CD4-positive, CD25-positive, alpha-beta regulatory T cell (primary cell): ENCODE measurements around the gene CCSAP. TPM values are rescaled to one million over a fixed set of nuclear protein-coding genes. Genes with fewer than 3 reads are reported as not detected.
A peak's percentile ranks its signal among the peaks of the same experiment; 100 is the strongest.
"Not testable (repeated sequence)": the region's sequence is repeated elsewhere in the genome, so short reads cannot be mapped to it uniquely, and the experiment has no call there.

ENCODE experiments used
- ATAC-seq, 2 donors: fragments of 150-1000 bp; cut with Tn5 transposase; one replicate each; pipeline ENCODE4 v1.10.0; 2021; ENCODE audit warnings: low read depth in 2 of 2, moderate number of reproducible peaks in 2 of 2, moderate library complexity in 1 of 2
- DNase-seq, 3 donors: peaks; one replicate each; pipeline versions ENCODE4 v3.0.0 to v3.0.0-alpha.2; 2012 to 2022; ENCODE audit warnings: mixed read lengths in 1 of 3
- H3K27ac ChIP-seq: one replicate; pipeline ENCODE4 v1.7.0; 2013; ENCODE audit warnings: mild to moderate bottlenecking, low read length; ENCODE audit not compliant: insufficient read depth, poor library complexity, severe bottlenecking
- H3K27me3 ChIP-seq: one replicate; pipeline ENCODE4 v1.7.0; 2013; ENCODE audit warnings: low read length; ENCODE audit not compliant: control insufficient read depth, insufficient read depth
- H3K36me3 ChIP-seq: one replicate; pipeline ENCODE4 v1.7.0; 2013; ENCODE audit warnings: mild to moderate bottlenecking, low read length, moderate library complexity; ENCODE audit not compliant: control insufficient read depth, insufficient read depth
- H3K4me1 ChIP-seq: 2 replicates; pipeline ENCODE4 v1.7.0; 2013; ENCODE audit warnings: mild to moderate bottlenecking, low read length; ENCODE audit not compliant: insufficient read depth, control insufficient read depth, poor library complexity, severe bottlenecking
- H3K4me3 ChIP-seq: one replicate; pipeline ENCODE4 v1.7.0; 2013; ENCODE audit warnings: low read depth, mild to moderate bottlenecking, low read length, moderate library complexity
- H3K9me3 ChIP-seq, 2 experiments: 1 replicate in 1 of 2; 2 replicates in 1 of 2; pipeline ENCODE4 v1.7.0; 2013; ENCODE audit warnings: low read length in 2 of 2, mild to moderate bottlenecking in 1 of 2, moderate library complexity in 1 of 2; ENCODE audit not compliant: control insufficient read depth in 2 of 2
- H3K27ac Mint-ChIP-seq, 3 donors: one replicate each; pipeline ENCODE4 v1.8.0; 2020 to 2022; ENCODE audit warnings: mild to moderate bottlenecking in 3 of 3, mixed read lengths in 3 of 3, moderate library complexity in 2 of 3
- H3K27me3 Mint-ChIP-seq: one replicate; pipeline ENCODE4 v1.8.0; 2022; ENCODE audit warnings: mild to moderate bottlenecking, mixed read lengths
- H3K36me3 Mint-ChIP-seq: one replicate; pipeline ENCODE4 v1.8.0; 2020; ENCODE audit warnings: mixed read lengths
- H3K4me1 Mint-ChIP-seq, 4 donors: one replicate each; pipeline ENCODE4 v1.8.0; 2020 to 2022; ENCODE audit warnings: mixed read lengths in 4 of 4, mild to moderate bottlenecking in 1 of 4
- H3K4me3 Mint-ChIP-seq, 4 donors: one replicate each; pipeline ENCODE4 v1.8.0; 2020 to 2022; ENCODE audit warnings: mild to moderate bottlenecking in 4 of 4, mixed read lengths in 4 of 4, moderate library complexity in 3 of 4
- H3K9me3 Mint-ChIP-seq, 7 donors: one replicate each; pipeline ENCODE4 v1.8.0; 2020 to 2022; ENCODE audit warnings: mixed read lengths in 7 of 7, mild to moderate bottlenecking in 3 of 7, moderate library complexity in 2 of 7
- polyA plus RNA-seq, 4 donors: library from polyadenylated mRNA; unstranded; fragments of 300-500 nt; fragmentation: Illumina TruSeq; gene quantifications; one replicate each; pipeline ENCODE4 v1.2.3, GENCODE V29; 2021
- total RNA-seq: library from RNA; stranded (reverse); gene quantifications from one replicate; pipeline ENCODE4 v1.2.3, GENCODE V29; 2022

CCSAP gene
- total and polyA plus RNA-seq, 5 donors from 2014 or later = 1.5 to 8.9 (median 2.8) TPM

DNA sequence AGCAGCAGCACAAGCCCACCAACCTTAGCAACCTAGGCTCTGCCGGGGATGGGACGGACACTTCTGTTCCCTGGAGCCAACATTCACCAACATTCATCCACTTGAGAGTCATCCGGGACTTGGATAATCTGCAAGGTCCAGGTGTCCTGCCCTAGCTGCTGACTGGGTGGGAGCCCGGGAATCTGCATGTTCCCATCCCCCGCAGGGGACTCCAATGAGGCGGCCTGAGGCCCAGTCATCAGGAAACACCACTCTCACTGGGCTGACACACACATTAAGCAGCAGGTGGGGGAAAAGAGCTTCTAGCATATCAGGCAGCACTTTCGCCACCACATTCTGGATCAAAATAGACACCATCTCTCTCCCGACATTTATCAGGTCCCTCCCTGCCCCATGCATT lies 38.4 kb upstream of the CCSAP start:
- H3K4me3 ChIP-seq = no peak overlapping the region
- DNase-seq = no peak
- no peak for ATAC-seq
- no peaks in the 10 kb centered on the region for H3K4me1 ChIP-seq
- Mint-ChIP-seq H3K27me3 (peaks cover 31% of the 10 kb centered on the region), H3K4me1 (no peaks in the 10 kb centered on the region), H3K9me3 (no peaks in the 10 kb centered on the region), H3K36me3 (no peaks in the 10 kb centered on the region), H3K4me3 (no peak overlapping the region), H3K27ac (no peak overlapping the region)
- no peaks in the 10 kb centered on the region for H3K36me3 ChIP-seq
- H3K9me3 ChIP-seq = no peaks in the 10 kb centered on the region
- no peak overlapping the region for H3K27ac ChIP-seq
- peaks cover 4% of the 10 kb centered on the region for H3K27me3 ChIP-seq

DNA sequence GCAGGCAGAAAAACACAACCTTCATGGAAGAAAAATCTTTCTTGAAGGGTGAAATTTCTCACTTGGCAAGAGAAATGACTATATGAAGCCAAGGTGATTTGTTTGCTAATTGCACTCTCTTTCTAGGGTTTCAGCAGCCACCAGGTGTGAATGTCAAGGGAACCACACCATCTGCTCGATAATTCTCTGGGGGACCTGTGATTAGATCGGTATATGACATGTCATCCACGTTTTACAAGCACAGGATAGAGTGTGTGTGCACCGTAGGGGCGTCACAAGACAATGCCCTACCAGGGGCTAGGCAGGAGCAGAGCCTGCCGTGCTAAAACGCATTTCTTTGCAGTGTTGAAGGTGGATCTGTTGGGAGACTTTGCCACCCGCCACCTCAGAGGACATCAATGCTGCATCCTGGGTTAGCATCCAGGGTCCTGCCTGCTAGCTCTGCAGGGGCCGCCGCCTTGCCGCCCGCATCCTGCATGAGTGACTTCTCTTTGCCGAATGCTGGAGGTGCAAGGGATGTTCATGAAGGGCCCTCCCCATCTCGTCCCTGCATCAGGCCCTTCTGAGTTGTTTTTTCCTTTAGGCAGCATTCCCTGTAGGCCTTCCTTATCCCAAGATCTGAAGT lies 37.8 kb upstream of the CCSAP start:
- H3K4me1 Mint-ChIP-seq = no peaks in the 10 kb centered on the region
- ATAC-seq = no peak
- Histone ChIP-seq H3K27me3 (peaks cover 4% of the 10 kb centered on the region), H3K36me3 (no peaks in the 10 kb centered on the region), H3K4me3 (no peak overlapping the region), H3K27ac (no peak overlapping the region), H3K9me3 (no peaks in the 10 kb centered on the region), H3K4me1 (no peaks in the 10 kb centered on the region)
- no peaks in the 10 kb centered on the region for H3K36me3 Mint-ChIP-seq
- H3K27me3 Mint-ChIP-seq = peaks cover 26% of the 10 kb centered on the region
- H3K4me3 Mint-ChIP-seq = no peak overlapping the region
- no peaks in the 10 kb centered on the region for H3K9me3 Mint-ChIP-seq
- DNase-seq = no peak
- no peak overlapping the region for H3K27ac Mint-ChIP-seq

DNA sequence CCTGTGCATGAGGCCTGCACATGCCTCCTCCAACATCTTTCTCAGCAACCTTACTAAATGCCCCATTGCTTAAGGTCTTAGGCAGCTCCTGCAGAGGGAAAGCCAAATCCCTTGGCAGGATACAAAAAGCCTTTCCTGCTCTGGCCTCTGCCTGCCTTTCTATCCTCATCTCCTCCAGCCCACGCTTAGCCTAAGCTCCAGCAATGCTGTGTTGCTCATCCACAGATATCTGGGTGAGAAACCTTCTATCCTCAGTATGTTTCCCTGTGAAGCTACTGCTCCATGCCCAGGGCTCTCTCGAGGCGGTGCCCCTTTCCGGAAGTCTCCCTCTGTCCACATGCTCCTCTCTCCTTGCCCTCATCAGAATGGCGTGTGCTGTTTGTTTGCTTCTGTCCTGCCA lies 37.0 kb upstream of the CCSAP start:
- Mint-ChIP-seq H3K27ac (no peak overlapping the region), H3K4me1 (no peaks in the 10 kb centered on the region)

DNA sequence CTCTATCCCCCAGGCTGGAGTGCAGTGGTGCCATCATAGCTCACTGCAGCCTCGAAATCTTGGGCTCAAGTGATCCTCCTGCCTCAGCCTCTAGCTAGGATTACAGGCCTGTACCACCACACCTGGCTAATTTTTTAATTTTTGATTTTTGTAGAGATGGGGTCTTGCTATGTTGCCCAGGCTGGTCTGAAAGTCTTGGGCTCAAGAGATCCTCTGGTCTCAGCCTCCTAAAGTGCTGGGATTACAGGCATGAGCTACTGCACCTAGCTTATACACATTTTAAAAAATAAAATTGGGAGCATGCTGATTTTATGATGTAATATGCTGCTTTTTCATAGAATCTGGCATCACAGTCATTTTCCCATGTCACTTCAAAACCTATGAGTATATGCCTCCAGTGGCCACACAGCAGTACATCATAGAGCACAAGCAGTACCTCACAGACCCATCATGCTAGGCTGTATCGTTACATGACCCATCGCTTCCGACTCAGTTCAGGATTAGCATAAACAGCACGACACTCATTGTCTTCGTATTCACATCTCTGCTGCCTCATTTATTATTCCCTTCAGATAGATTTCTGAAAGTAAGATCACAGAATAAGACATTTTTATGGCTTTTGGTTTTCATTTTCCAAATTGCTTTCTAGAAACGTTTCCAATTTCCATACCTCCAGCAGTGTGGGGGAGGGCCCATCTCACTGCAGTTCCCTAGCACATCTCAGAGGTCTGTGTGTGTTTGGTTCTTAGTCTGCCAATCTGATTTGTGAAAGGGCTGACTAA lies 35.9 kb upstream of the CCSAP start:
- peak in 1 of 3 donors; percentile 5 for DNase-seq
- Mint-ChIP-seq H3K4me3 (no peak overlapping the region), H3K27ac (no peak overlapping the region), H3K4me1 (no peaks in the 10 kb centered on the region), H3K27me3 (peaks cover 17% of the 10 kb centered on the region), H3K36me3 (no peaks in the 10 kb centered on the region), H3K9me3 (no peaks in the 10 kb centered on the region)
- Histone ChIP-seq H3K4me3 (no peak overlapping the region), H3K4me1 (no peaks in the 10 kb centered on the region), H3K27me3 (peaks cover 2% of the 10 kb centered on the region), H3K36me3 (no peaks in the 10 kb centered on the region), H3K9me3 (no peaks in the 10 kb centered on the region), H3K27ac (no peak overlapping the region)
- no peak for ATAC-seq

More for the DNA sequence above, 37.0 kb upstream of the CCSAP start:
- Mint-ChIP-seq H3K36me3 (no peaks in the 10 kb centered on the region), H3K27me3 (peaks cover 23% of the 10 kb centered on the region), H3K4me3 (no peak overlapping the region), H3K9me3 (no peaks in the 10 kb centered on the region)
- Histone ChIP-seq H3K27ac (no peak overlapping the region), H3K4me3 (no peak overlapping the region), H3K27me3 (peaks cover 4% of the 10 kb centered on the region), H3K4me1 (no peaks in the 10 kb centered on the region), H3K9me3 (no peaks in the 10 kb centered on the region), H3K36me3 (no peaks in the 10 kb centered on the region)
- ATAC-seq = no peak
- no peak for DNase-seq

DNA sequence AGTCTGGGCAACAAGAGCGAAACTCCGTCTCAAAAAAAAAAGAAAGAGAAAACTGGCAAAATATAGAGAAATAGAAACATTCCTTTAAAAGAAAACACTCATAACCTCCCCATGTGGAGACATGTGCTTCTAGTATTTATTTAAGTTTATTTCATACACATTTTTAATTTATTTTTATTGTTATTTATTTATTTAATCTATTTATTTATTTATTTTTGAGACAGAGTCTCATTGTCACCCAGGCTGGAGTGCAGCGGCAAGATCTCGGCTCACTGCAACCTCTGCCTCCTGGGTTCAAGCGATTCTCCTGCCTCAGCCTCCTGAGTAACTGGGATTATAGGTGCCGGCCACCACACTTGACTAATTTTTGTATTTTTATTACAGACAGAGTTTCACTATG lies 35.2 kb upstream of the CCSAP start:
- H3K4me3 ChIP-seq, DNase-seq, H3K9me3 ChIP-seq, H3K27ac Mint-ChIP-seq, ATAC-seq, H3K36me3 ChIP-seq, H3K27me3 ChIP-seq, H3K4me1 ChIP-seq, H3K9me3 Mint-ChIP-seq, H3K36me3 Mint-ChIP-seq, H3K4me1 Mint-ChIP-seq, H3K4me3 Mint-ChIP-seq, H3K27ac ChIP-seq: not testable (repeated sequence)
- H3K27me3 Mint-ChIP-seq = peaks cover 15% of the 10 kb centered on the region

DNA sequence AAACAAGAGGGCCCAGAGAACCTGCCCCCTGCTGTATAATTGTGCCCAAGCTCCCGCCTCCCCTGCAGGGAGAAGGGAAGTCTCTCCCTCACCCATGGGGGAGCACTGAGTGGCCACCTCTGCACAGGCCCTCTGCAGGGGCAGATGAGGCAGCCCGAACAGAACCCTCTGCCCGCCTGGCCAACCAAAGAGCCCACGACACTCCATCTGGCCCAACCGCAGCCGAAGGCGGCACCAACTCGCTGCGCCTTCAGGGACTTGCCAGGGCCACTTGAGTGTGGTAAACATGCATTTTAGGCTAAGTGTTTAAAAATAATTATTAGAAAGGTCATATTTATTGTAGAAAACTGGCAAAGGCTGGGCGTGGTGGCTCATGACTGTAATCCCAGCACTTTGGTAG lies 34.6 kb upstream of the CCSAP start:
- H3K27me3 Mint-ChIP-seq = peaks cover 21% of the 10 kb centered on the region
- H3K4me1 ChIP-seq = no peaks in the 10 kb centered on the region
- no peaks in the 10 kb centered on the region for H3K9me3 ChIP-seq
- no peak for DNase-seq
- no peaks in the 10 kb centered on the region for H3K36me3 Mint-ChIP-seq
- H3K9me3 Mint-ChIP-seq = no peaks in the 10 kb centered on the region
- peaks cover under 1% of the 10 kb centered on the region for H3K27me3 ChIP-seq
- ATAC-seq = no peak
- H3K4me1 Mint-ChIP-seq = no peaks in the 10 kb centered on the region
- H3K27ac ChIP-seq = no peak overlapping the region
- H3K27ac Mint-ChIP-seq = no peak overlapping the region
- no peak overlapping the region for H3K4me3 ChIP-seq
- no peak overlapping the region for H3K4me3 Mint-ChIP-seq
- no peaks in the 10 kb centered on the region for H3K36me3 ChIP-seq

DNA sequence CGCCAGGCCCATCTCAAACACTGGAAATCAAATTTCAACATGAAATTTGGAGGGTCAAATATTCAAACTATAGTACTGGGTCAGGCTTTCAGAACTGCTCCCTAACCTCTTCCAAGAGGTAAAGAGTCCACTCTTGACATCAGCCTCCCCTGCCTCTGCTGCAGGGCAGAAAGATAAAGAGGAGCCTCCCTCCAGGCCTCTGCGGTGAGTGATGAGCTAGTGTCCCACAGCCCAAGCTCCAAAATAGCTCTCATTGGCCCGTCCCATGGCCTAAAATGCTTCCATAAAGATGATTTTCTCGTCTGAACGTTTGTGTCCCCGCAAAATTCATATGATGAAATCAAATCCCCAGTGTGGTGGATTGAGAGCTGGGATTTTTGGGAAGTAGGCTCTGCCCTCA lies 33.7 kb upstream of the CCSAP start:
- Histone ChIP-seq H3K4me3 (no peak overlapping the region), H3K36me3 (no peaks in the 10 kb centered on the region), H3K27me3 (peaks cover 6% of the 10 kb centered on the region), H3K9me3 (no peaks in the 10 kb centered on the region), H3K4me1 (no peaks in the 10 kb centered on the region), H3K27ac (no peak overlapping the region)
- Mint-ChIP-seq H3K9me3 (no peaks in the 10 kb centered on the region), H3K4me1 (no peaks in the 10 kb centered on the region), H3K36me3 (no peaks in the 10 kb centered on the region), H3K27me3 (peaks cover 29% of the 10 kb centered on the region), H3K27ac (no peak overlapping the region), H3K4me3 (no peak overlapping the region)
- ATAC-seq (no peak), DNase-seq (no peak)

DNA sequence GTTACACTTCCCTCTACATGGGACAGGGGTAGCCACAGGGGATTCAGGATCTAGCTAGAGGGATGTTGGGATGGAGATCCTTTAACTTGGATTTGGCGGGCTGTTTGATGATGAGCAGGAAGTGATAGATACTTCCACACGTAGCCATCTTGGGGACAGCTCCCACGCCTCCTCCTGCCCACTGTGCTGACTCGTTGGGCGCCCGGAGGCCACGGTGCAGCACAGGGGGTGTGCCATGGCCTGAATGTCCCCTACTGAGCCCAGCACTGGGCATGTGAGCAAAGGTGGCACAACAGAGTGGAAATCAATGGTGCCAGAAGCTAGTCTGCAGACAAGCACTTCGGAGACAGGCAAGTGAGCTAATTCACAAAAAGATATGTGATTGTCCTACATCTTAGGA lies 31.6 kb upstream of the CCSAP start:
- no peaks in the 10 kb centered on the region for H3K9me3 ChIP-seq
- H3K4me1 ChIP-seq = no peaks in the 10 kb centered on the region
- ATAC-seq (no peak), DNase-seq (no peak)
- peaks cover 9% of the 10 kb centered on the region for H3K27me3 ChIP-seq
- H3K27ac ChIP-seq = no peak overlapping the region
- no peaks in the 10 kb centered on the region for H3K9me3 Mint-ChIP-seq
- H3K36me3 Mint-ChIP-seq = no peaks in the 10 kb centered on the region
- H3K4me3 ChIP-seq = no peak overlapping the region
- H3K27ac Mint-ChIP-seq = no peak overlapping the region
- peaks cover 37% of the 10 kb centered on the region for H3K27me3 Mint-ChIP-seq
- no peaks in the 10 kb centered on the region for H3K36me3 ChIP-seq
- H3K4me1 Mint-ChIP-seq = no peaks in the 10 kb centered on the region
- no peak overlapping the region for H3K4me3 Mint-ChIP-seq
